ENCODE measurements around the gene PPP1R27.

GRCh38 chr17:81859906-81860755 is 25.3 kb upstream of the PPP1R27 start, which contains the start of gene P4HB:
- no peak for TF ChIP-seq YY1 (IDR thresholded peaks at IDR 0.05; ENCODE audit: insufficient read depth, insufficient read length)
- no peak for TF ChIP-seq SUZ12 (IDR thresholded peaks at IDR 0.05; ENCODE audit: extremely low read depth, insufficient read depth, insufficient read length)
- TF ChIP-seq ZNF274 (IDR thresholded peaks at IDR 0.05; ENCODE audit: low read depth, low read length): no peak

All from NT2/D1 (cell line).